Measurements from ENCODE around the gene CCNF.

The CCNF gene

GRCh38 chr16:2484898-2485508, 55.8 kb downstream of the CCNF start:
- H3K27ac ChIP-seq, result no peak overlapping the region

GRCh38 chr16:2485811-2486507, 56.7 kb downstream of the CCNF start:
- TF ChIP-seq ZFX (IDR thresholded peaks at IDR 0.05) (no peak), CTCF (conservative IDR thresholded peaks at IDR 0.05) (no peak)
- no peak overlapping the region for H3K27ac ChIP-seq

More at GRCh38 chr16:2484898-2485508, 55.8 kb downstream of the CCNF start:
- no peak for TF ChIP-seq CTCF (conservative IDR thresholded peaks at IDR 0.05)
- TF ChIP-seq ZFX (IDR thresholded peaks at IDR 0.05), result no peak

GRCh38 chr16:2486645-2487516, 57.6 kb downstream of the CCNF start:
- no peak overlapping the region for H3K27ac ChIP-seq
- no peak for TF ChIP-seq CTCF (conservative IDR thresholded peaks at IDR 0.05)
- TF ChIP-seq ZFX (IDR thresholded peaks at IDR 0.05), result no peak

GRCh38 chr16:2487517-2487842, 58.2 kb downstream of the CCNF start:
- no peak overlapping the region for H3K27ac ChIP-seq
- TF ChIP-seq CTCF (conservative IDR thresholded peaks at IDR 0.05), result no peak
- TF ChIP-seq ZFX (IDR thresholded peaks at IDR 0.05), result no peak

GRCh38 chr16:2487903-2488531, 58.8 kb downstream of the CCNF start:
- no peak for TF ChIP-seq ZFX (IDR thresholded peaks at IDR 0.05)
- no peak for TF ChIP-seq CTCF (conservative IDR thresholded peaks at IDR 0.05)
- no peak overlapping the region for H3K27ac ChIP-seq

- TF ChIP-seq CTCF (conservative IDR thresholded peaks at IDR 0.05) (no peak), ZFX (IDR thresholded peaks at IDR 0.05) (no peak)
- no peak overlapping the region for H3K27ac ChIP-seq
Observed at GRCh38 chr16:2489581-2489980, 60.3 kb downstream of the CCNF start.
